GM18505 (cell line): ENCODE measurements around the gene KCNMB2.
A peak's percentile ranks its signal among the peaks of the same experiment; 100 is the strongest.

Experiments used
- ATAC-seq: cut with Tn5 transposase; IDR thresholded peaks from one replicate; pipeline ENCODE4 v1.9.1; 2021; ENCODE audit not compliant: unreplicated experiment
- POLR2A ChIP-seq: IDR thresholded peaks from 4 replicates; pipeline ENCODE4 v1.6.1; 2011; ENCODE audit warnings: borderline replicate concordance; ENCODE audit not compliant: insufficient read depth, insufficient read length; ENCODE audit errors: extremely low read depth

The KCNMB2 gene

GRCh38 chr3:178510496-178510895, 25.7 kb upstream of the KCNMB2 start:
- ATAC-seq: no peak
- no peak for TF ChIP-seq POLR2A

GRCh38 chr3:178512647-178513046, 23.6 kb upstream of the KCNMB2 start:
- TF ChIP-seq POLR2A: no peak
- ATAC-seq: no peak

- ATAC-seq: no peak
- TF ChIP-seq POLR2A: no peak
These were observed 22.5 kb upstream of the KCNMB2 start for GRCh38 chr3:178513546-178514380.

GRCh38 chr3:178514401-178514800, 21.8 kb upstream of the KCNMB2 start:
- TF ChIP-seq POLR2A: no peak
- no peak for ATAC-seq

- ATAC-seq: peak; percentile 36
These were observed 21.0 kb upstream of the KCNMB2 start for GRCh38 chr3:178515076-178515744.

GRCh38 chr3:178517665-178518334, 18.4 kb upstream of the KCNMB2 start:
- no peak for ATAC-seq
- TF ChIP-seq POLR2A: no peak

GRCh38 chr3:178518660-178519396, 17.4 kb upstream of the KCNMB2 start:
- ATAC-seq: peak; percentile 79
- peak; percentile 47 for TF ChIP-seq POLR2A

GRCh38 chr3:178519701-178520100, 16.5 kb upstream of the KCNMB2 start:
- ATAC-seq: no peak
- no peak for TF ChIP-seq POLR2A

GRCh38 chr3:178520451-178520850, 15.8 kb upstream of the KCNMB2 start:
- ATAC-seq: no peak
- no peak for TF ChIP-seq POLR2A

GRCh38 chr3:178522200-178523052, 13.8 kb upstream of the KCNMB2 start:
- ATAC-seq: no peak
- no peak for TF ChIP-seq POLR2A

- no peak for ATAC-seq
- no peak for TF ChIP-seq POLR2A
These were observed 11.0 kb upstream of the KCNMB2 start for GRCh38 chr3:178525251-178525650.

- no peak for ATAC-seq
- no peak for TF ChIP-seq POLR2A
These were observed 9.9 kb upstream of the KCNMB2 start for GRCh38 chr3:178526291-178526690.
